NCI-H2029 treated with DMSO at 0.1 percent for 48 hours (cell line): Measurements from ENCODE around the gene NUDT14.

Source experiments
- DNase-seq: peaks from one replicate; lab custom pipeline; 2025; lab: John Stamatoyannopoulos, UW

Gene NUDT14

DNA sequence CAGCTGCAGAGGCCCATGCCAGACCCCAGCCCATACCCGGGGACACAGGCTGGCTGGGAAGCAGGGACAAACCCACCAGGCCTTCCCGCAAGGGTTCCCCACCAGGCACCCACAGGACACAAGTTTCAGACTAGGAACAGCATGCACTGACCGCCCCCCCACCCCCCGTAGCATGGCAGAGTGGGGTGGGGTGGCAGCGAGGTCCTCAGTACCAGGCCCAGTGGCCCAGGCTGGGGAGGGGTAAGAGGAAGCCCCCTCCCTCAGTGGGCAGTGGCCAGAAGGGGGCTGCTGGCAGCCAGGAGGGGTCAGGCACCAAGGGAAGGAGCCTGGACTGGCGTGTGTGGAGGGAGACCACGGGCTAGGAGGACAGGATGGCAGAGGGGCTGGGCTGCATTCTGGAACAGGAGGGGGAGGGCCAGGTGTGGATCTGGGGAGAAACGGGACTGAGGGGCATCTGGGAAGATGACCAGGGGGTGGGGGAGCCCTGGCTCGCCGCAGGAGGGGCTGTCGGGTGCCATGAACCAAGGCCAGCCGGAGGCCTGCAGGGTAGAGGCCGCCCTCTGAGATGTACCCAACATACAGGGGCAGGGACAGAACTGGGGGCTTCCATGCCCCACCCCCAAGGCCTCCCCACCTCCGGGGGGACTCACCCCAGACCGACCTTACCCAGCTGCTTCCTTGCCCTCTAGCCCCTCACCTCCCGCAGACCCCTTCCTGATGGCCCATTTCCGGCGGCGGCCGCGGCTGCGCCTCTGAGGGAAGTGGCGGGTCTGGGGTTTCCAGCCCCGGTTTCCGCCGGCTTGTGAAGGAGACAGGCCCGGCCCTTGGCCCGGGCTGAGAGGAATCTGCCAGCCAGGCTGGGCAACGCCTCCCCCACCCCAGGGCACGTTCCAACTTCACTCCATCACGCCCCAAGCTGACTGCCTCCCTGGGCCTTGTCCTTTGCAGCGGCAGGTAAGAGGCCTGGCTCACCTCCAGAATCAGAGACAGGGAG lies 6.9 kb downstream of the NUDT14 start:
- no peak for DNase-seq

- no peak for DNase-seq
Measured at GRCh38 chr14:105173145-105173544, 8.0 kb downstream of the NUDT14 start.

DNA sequence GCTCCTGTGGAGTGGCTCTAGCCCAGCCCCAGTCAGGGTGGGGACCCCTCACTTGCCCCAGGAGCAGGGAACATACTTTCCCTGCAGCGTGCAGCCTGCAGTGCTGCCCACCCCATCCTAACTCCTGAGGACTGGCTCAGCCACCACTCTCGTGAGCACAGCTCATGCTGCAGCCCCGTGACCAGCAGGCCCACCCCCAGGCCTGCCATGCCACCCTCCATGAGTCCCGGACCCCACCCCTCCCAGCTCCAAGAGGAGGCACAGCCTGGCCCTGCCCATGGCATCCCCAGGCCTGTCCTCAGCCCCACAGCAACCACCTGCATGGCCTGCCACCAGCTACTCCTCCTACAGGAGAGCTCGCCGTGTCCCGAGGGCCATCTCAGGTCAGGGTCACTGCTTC lies 8.6 kb downstream of the NUDT14 start:
- no peak for DNase-seq

DNA sequence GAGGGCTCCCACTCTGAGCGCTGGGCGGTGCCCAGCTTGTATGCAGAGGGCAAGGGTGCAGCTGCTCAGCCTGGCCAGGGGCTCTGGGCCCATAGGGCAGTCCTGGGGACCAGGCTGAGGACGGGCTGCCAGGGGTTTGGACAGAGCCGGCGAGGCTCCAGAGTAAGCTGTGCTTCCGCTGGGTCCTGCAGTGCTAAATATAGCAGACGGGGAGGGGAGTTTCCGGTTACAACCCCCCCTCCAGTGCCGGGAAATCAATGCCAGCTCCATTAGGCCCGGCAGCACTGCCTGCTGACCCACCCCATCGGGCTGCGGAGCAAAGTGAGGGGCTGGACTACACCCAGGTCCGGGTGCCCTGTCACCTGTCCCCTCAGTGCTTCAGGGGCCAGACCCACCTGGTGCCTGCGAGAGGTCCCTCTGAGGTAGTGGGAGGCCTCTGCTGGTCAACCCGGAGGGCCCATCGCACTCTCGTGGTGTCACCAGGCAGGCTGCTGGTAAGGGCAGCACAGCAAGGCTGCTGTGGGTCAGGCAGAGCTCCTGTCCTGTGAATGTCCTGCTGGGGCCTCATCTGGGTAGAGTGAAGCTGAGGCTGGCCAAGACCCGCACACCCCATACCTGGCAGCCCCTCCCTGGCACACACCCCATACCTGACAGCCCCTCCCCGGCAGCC lies 10.0 kb downstream of the NUDT14 start:
- no peak for DNase-seq

GRCh38 chr14:105169776-105170655 lies 11.1 kb downstream of the NUDT14 start:
- no peak for DNase-seq

GRCh38 chr14:105168979-105169507 lies 12.1 kb downstream of the NUDT14 start:
- no peak for DNase-seq

DNA sequence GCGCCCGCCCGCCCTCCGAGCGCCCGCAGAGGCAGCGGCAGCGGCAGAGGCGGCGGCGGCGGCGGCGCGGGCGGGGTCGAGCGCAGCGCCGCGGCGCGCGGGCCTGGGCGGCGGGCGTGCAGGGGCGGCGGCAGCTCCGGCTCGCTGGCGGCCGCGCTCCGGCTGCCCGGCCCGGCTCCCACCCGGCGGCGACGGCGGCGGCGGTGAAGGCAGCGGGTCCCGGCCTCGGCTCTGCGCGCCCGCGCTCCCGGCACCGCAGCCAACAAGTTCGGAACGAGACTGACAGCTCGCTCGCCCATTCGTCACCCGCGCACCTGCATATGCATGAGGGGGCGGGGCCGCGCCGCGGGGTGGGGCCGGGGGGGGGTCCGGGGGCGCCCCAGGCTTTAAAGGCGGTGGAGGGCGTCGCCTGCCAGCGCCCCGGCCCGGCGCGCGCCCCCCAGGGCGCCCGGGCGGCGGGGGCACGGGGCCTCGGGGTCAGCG lies 12.6 kb downstream of the NUDT14 start, which contains the start of gene JAG2:
Gene JAG2, minus strand, starts transcription at position 281 of the 483 bp plus-strand sequence. CDS start 356 bp downstream, outside the sequence.
- DNase-seq = no peak

GRCh38 chr14:105168093-105168420 lies 13.1 kb downstream of the NUDT14 start:
- DNase-seq = no peak

GRCh38 chr14:105167303-105168092 lies 13.6 kb downstream of the NUDT14 start:
- no peak for DNase-seq

GRCh38 chr14:105166571-105167302 lies 14.4 kb downstream of the NUDT14 start:
- DNase-seq = no peak

DNA sequence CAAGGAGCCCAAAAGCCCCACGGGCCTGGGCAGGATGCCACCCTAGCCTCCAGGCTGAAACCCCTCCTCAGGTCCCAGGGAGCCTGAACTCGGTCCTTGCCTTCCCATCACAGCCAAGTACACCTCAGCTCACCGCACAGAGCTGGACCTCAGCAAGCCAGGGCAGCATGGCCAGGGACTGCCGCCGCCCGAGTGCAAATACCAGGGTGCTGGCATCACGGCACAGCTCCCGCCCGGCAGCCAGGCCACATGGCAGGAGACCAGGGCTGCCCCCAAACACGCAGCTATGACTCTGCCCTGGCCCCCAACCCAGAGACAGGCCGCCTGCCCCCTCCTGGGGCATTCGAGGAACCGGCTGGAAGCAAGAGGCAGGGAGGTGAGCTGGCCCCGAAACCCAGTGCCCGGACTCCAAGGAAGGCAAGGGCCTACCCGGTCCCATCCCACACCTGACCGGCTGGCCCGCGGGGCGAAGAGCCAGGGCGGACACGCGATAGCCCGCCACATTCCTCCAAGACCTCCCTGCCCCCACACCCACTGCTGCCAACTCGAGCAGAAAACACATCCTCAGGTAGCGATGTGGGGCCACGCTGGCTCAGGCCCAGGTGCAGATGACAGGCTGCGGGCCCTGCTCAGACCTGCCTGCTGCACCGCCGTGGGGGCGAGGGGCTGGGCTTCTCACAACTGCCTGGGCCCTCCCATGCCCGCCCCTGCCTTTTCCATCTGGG lies 15.2 kb downstream of the NUDT14 start:
- DNase-seq = no peak

- DNase-seq = no peak
Measured at GRCh38 chr14:105165134-105165704, 15.9 kb downstream of the NUDT14 start.

DNA sequence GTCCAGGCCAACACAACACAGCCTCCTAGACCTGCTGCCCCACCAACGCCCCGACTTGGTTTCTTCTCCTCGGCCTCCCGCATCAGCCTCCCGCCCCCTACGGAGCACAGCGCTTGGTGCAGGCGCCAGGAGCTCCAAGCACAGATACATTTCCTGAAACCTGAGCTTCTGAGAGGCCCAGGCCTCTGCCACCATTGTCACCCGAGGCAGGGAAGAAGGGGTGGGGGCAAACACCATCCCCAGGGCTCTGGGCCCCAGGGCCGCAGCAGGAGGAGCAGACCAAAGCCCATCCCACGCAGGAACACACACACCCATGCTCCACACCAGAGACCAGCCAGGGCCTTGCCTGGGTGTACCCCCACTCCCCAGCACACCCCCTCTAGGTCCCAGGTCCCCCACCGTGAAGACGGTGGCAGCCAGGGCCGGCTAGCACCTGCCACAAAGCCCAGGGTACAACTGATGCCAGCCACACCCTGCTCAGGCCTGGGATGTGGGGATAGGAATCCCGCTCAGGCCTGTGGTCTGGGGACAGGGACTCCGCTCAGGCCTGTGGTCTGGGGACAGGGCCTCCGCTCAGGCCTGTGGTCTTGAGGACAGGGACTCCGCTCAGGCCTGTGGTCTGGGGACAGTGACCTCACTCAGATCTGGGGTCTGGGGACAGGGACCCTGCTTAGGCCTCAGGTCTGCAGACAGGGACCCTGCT lies 17.9 kb downstream of the NUDT14 start:
- DNase-seq = peak; percentile 46

DNA sequence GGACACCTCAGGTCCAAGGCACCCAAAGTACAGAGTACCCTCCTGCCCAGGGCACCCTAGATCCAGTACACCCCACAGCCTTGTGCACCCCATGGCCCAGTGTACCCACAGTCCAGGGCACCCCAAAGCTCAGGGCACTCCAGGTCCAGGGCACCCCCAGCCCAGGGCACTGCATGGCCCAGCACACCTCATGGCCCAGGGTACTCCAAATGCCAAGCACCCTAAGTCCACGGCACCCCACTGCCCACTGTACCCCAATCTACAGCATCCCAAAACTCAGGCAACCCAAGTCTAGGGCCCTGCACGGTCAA lies 18.5 kb downstream of the NUDT14 start:
- DNase-seq = no peak

DNA sequence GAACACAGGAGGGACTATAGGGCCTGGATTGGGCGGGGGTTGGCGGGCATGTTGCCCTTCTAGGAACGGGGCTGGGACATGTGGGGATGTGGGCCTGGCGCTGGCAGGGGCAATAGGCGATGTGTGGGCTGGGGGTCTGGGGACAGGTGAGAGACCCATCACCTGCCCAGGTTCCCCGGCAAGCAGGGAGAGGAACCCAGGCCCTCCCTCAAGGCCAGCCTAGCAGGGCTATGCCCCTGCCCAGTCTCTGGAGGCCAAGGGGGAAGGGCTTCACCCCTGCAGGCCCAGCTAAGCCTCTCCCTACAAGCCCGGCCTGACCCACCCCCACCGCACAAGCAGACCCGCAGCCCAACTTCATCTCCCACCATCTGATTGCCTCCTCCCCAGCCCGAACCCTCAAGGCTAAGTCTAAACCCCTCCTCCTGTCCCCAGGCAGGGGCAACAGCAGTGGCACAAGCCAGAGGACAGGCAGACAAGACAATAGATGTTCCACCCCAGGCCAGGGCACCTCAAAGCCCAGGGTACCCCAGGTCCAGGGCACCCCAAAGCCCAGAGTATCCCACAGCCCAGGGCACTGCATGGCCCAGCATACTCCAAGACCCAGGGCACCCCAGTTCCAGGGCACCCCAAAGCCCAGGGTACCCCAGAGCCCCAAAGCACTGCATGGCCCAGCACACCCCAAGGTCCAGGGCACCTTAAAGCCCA lies 19.0 kb downstream of the NUDT14 start:
- DNase-seq = no peak

- peak; percentile 28 for DNase-seq
Measured at GRCh38 chr14:105161309-105161708, 19.8 kb downstream of the NUDT14 start.

DNA sequence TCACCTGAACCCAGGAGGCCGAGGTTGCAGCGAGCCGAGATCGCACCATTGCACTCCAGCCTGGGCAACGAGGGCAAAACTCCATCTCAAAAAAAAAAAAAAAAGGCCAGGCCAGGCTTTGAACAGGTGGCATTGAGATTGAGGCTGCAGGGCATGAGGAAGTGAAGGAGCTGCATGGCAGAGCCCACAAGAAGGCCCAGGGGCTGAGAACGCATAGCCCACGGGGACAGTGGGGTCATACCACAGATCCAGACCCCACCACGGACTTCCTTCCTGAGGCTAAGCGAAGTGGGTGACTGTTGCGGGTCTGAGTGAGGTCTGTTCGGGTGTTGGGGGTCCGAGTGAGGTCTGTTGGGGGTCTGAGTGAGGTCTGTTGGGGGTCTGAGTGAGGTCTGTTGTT lies 20.3 kb downstream of the NUDT14 start:
- no peak for DNase-seq

GRCh38 chr14:105159344-105159743 lies 21.8 kb downstream of the NUDT14 start:
- DNase-seq = no peak
